ENCODE data around the gene CARNS1. TPM values are rescaled to one million over a fixed set of nuclear protein-coding genes. Genes with fewer than 3 reads are reported as not detected.
A peak's percentile ranks its signal among the peaks of the same experiment; 100 is the strongest.

The CARNS1 gene
- total RNA-seq, 1 experiment from 2014 or later, result not detected

DNA sequence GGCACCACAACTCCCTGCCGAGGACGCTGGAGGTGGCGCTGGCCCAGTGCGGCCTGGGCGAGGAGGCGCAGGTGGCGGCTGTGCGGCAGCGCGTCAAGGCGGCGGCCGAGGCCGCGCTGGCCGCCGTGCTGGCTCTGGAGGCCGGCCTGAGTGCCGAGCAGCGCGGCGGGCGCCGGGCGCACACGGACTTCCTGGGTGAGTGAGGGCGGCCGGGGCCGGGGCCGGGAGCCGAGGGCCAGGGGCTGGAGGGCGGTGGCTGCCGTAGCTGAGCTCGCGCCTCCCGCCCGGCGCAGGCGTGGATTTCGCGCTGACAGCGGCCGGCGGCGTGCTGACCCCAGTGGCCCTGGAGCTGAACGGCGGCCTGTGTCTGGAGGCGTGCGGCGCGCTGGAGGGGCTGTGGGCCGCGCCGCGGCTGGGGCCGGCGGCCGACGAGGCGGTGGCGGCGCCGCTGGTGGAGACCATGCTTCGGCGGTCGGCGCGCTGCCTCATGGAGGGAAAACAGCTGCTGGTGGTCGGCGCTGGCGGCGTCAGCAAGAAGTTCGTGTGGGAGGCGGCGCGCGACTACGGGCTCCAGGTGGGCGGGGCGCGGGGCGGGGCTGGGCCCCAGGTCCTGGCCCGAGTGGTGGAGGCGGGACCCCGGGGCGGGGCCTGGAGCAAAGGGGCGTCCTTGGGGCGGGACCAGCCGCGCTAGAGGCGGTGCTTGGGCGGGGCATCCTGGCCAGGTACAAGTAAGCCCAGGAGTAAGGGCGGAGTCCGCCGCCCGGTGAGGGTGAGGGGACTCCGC is 5.4 kb downstream of the CARNS1 start:
- TF ChIP-seq, protein P1, sequence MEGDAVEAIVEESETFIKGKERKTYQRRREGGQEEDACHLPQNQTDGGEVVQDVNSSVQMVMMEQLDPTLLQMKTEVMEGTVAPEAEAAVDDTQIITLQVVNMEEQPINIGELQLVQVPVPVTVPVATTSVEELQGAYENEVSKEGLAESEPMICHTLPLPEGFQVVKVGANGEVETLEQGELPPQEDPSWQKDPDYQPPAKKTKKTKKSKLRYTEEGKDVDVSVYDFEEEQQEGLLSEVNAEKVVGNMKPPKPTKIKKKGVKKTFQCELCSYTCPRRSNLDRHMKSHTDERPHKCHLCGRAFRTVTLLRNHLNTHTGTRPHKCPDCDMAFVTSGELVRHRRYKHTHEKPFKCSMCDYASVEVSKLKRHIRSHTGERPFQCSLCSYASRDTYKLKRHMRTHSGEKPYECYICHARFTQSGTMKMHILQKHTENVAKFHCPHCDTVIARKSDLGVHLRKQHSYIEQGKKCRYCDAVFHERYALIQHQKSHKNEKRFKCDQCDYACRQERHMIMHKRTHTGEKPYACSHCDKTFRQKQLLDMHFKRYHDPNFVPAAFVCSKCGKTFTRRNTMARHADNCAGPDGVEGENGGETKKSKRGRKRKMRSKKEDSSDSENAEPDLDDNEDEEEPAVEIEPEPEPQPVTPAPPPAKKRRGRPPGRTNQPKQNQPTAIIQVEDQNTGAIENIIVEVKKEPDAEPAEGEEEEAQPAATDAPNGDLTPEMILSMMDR (IDR thresholded peaks at IDR 0.05; ENCODE audit: unreplicated experiment), result no peak
- peak overlapping the region; percentile 81 for H3K4me3 Mint-ChIP-seq (ENCODE audit: low read depth, unreplicated experiment)
- DNase-seq, result peak; percentile 99
- H3K27ac Mint-ChIP-seq (ENCODE audit: unreplicated experiment), result peak overlapping the region; percentile 78
- no peaks in the 10 kb centered on the region for H3K9me3 Mint-ChIP-seq (ENCODE audit: low read depth, unreplicated experiment)
- no TSS peak for BruUV-seq (replicated peaks)
- CTCF ChIA-PET, result interaction anchor here (0.6 to 2.4 kb wide), 3 partner anchors 19 to 121 kb away, joined by 3 to 6 read pairs (median 5); partner anchors contain the start of gene PPP1CA
- intact Hi-C loops (cut with micrococcal nuclease; ENCODE audit: unreplicated experiment), result loop anchor here (10.0 kb wide), 1 partner anchor 84 kb away; the partner anchor contains the start of genes CDK2AP2 and PITPNM1
- H3K4me1 Mint-ChIP-seq (ENCODE audit: low read depth, unreplicated experiment), result peaks cover 26% of the 10 kb centered on the region
- peaks cover 10% of the 10 kb centered on the region for H3K27me3 Mint-ChIP-seq (ENCODE audit: unreplicated experiment)
- peaks cover 29% of the 10 kb centered on the region for H3K36me3 Mint-ChIP-seq (ENCODE audit: insufficient read depth, unreplicated experiment)

DNA sequence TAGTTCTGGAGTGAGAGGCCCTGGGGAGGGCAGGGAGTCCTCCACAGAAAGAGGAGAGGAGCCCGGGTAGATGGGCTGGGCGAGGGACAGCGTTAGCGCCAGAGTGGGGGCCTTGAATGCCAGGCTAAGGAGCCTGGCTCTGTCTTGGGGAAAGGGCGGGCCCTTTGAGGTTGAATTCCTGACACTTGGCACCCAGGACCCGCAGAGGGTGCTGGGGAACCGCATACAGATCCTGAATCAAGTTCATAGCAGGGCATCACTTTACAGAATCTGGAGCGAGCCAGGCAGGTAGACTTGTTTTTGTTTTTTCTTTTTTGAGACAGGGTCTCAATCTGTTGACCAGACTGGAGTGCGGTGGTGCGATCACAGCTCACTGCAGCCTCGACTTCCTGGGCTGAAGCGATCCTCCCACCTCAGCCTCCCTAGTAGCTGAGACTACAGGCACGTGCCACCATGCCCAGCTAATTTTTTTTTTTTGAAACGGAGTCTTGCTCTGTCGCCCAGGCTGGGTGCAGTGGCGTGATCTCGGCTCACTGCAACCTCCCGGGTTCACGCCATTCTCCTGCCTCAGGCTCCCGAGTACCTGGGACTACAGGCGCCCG is 6.1 kb downstream of the CARNS1 start:
- H3K4me1 Mint-ChIP-seq (ENCODE audit: low read depth, unreplicated experiment), result peaks cover 23% of the 10 kb centered on the region
- H3K27me3 Mint-ChIP-seq (ENCODE audit: unreplicated experiment), result peaks cover 3% of the 10 kb centered on the region
- DNase-seq, result no peak
- CTCF ChIA-PET, result interaction anchor here (2.4 kb wide), 1 partner anchor 20 kb away, joined by 6 read pairs; the partner anchor contains the start of gene PPP1CA
- no peaks in the 10 kb centered on the region for H3K9me3 Mint-ChIP-seq (ENCODE audit: low read depth, unreplicated experiment)
- TF ChIP-seq, protein P1 (IDR thresholded peaks at IDR 0.05; ENCODE audit: unreplicated experiment), result no peak
- H3K36me3 Mint-ChIP-seq (ENCODE audit: insufficient read depth, unreplicated experiment), result peaks cover 25% of the 10 kb centered on the region
- peak overlapping the region; percentile 78 for H3K27ac Mint-ChIP-seq (ENCODE audit: unreplicated experiment)
- peak overlapping the region; percentile 81 for H3K4me3 Mint-ChIP-seq (ENCODE audit: low read depth, unreplicated experiment)
- intact Hi-C loops (cut with micrococcal nuclease; ENCODE audit: unreplicated experiment), result loop anchor here (10.0 kb wide), 1 partner anchor 83 kb away; the partner anchor contains the start of genes CDK2AP2 and PITPNM1
- no TSS peak for BruUV-seq (replicated peaks)

DNA sequence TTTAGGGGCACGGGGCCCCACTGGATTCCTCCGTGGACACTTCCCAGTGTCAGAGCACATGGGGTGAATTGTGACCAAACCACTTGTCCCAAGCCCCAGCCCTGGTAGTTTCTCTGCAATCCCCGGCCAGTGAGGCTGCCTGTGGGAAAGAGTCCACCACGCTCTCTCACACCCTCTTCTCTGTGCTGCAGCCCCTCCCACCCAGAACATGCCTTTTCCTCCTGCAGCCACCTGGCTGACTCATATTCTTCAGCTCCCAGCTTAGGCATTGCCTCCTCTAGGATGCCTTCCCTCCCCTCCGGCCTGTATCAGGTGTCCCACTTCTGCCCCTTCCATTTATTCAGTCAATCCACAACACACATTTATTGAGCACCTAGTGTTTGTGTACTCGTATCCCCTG is 7.4 kb downstream of the CARNS1 start:
- peak; percentile 48 for DNase-seq
- intact Hi-C loops (cut with micrococcal nuclease; ENCODE audit: unreplicated experiment), result loop anchor here (10.0 kb wide), 1 partner anchor 82 kb away; the partner anchor contains the start of genes CDK2AP2 and PITPNM1
- Mint-ChIP-seq H3K36me3 (ENCODE audit: insufficient read depth, unreplicated experiment) (peaks cover 29% of the 10 kb centered on the region), H3K9me3 (ENCODE audit: low read depth, unreplicated experiment) (no peaks in the 10 kb centered on the region), H3K4me3 (ENCODE audit: low read depth, unreplicated experiment) (peak overlapping the region; percentile 36), H3K4me1 (ENCODE audit: low read depth, unreplicated experiment) (peaks cover 19% of the 10 kb centered on the region), H3K27ac (ENCODE audit: unreplicated experiment) (peak overlapping the region; percentile 81), H3K27me3 (ENCODE audit: unreplicated experiment) (no peaks in the 10 kb centered on the region)
- CTCF ChIA-PET, result interaction anchor here (0.8 to 1.6 kb wide), 3 partner anchors 21 to 77 kb away, joined by 3 to 9 read pairs (median 3); partner anchors contain the start of genes POLD4 and PPP1CA
- BruUV-seq (replicated peaks), result no TSS peak
- TF ChIP-seq, protein P1 (IDR thresholded peaks at IDR 0.05; ENCODE audit: unreplicated experiment), result no peak

DNA sequence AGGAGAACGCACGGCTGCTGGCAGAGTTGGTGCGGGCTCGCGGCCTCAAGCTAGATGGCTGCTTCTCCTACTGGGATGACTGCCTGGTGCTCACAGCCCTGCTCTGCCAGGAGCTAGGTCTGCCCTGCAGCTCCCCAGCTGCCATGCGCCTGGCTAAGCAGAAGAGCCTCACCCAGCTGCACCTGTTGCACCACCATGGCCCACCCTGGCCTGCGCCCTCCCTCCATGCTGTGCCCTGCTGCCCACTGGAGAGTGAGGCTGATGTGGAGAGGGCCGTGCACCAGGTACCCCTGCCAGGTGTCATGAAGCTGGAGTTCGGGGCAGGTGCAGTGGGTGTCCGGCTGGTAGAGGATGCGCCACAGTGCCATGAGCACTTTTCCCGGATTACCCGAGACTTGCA is 8.0 kb downstream of the CARNS1 start:
- H3K4me3 Mint-ChIP-seq (ENCODE audit: low read depth, unreplicated experiment), result no peak overlapping the region
- H3K36me3 Mint-ChIP-seq (ENCODE audit: insufficient read depth, unreplicated experiment), result peaks cover 35% of the 10 kb centered on the region
- no peak for DNase-seq
- no peaks in the 10 kb centered on the region for H3K9me3 Mint-ChIP-seq (ENCODE audit: low read depth, unreplicated experiment)
- H3K27ac Mint-ChIP-seq (ENCODE audit: unreplicated experiment), result no peak overlapping the region
- no TSS peak for BruUV-seq (replicated peaks)
- H3K4me1 Mint-ChIP-seq (ENCODE audit: low read depth, unreplicated experiment), result peaks cover 19% of the 10 kb centered on the region
- TF ChIP-seq, protein P1 (IDR thresholded peaks at IDR 0.05; ENCODE audit: unreplicated experiment), result no peak
- intact Hi-C loops (cut with micrococcal nuclease; ENCODE audit: unreplicated experiment), result loop anchor here (10.0 kb wide), 1 partner anchor 81 kb away; the partner anchor contains the start of genes CDK2AP2 and PITPNM1
- H3K27me3 Mint-ChIP-seq (ENCODE audit: unreplicated experiment), result no peaks in the 10 kb centered on the region
- CTCF ChIA-PET, result interaction anchor here (0.8 to 1.6 kb wide), 3 partner anchors 22 to 77 kb away, joined by 3 to 9 read pairs (median 3); partner anchors contain the start of genes POLD4 and PPP1CA

Measured in Calu3 (cell line).